MV-4-11 (cell line): ENCODE results near the gene MSANTD2.

Source experiments
- DNase-seq: peaks from one replicate; lab custom pipeline; 2025; lab: John Stamatoyannopoulos, UW

Gene MSANTD2

GRCh38 chr11:124821995-124822730 lies 22.0 kb upstream of the MSANTD2 start:
- no peak for DNase-seq

DNA sequence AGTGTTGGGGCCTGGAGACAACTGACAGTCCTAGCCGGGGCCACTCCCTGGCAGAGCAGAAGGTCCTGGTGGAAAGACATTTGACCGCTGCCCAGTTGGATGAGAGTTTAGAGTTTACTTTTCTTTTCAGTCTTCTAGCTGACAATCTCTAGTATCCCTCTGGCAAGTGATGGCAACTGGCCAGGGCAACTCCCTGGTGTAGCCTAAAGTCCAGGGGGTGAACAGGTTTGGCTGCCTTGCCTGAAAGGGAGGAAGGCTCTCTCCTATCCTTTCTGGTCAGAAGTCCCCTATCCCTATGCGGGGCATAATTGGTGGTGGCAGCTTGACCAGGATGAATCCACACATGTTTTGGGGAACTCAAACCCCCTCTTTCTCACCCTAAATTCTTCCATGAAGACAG lies 16.8 kb upstream of the MSANTD2 start:
- DNase-seq, result no peak

DNA sequence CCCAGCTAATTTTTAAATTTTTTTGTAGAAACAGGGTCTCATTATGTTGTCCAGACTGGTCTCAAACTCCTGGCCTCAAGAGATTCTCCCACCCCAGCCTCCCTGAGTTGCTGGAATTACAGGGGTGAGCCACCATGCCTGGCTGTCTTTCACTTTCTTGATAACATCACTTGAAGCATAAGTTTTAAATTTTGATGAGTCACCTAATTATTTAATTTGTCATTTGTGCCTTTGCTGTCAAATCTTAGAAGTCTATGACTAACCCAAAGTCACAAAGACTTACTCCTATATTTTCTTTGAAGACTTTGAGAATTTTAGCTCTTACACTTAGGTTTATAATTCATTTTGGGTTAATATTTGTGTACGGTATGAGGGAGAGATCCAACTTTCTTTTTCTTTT lies 14.5 kb upstream of the MSANTD2 start:
- DNase-seq, result no peak

GRCh38 chr11:124812876-124813275 lies 12.7 kb upstream of the MSANTD2 start:
- DNase-seq, result no peak

GRCh38 chr11:124811399-124812125 lies 11.4 kb upstream of the MSANTD2 start:
- no peak for DNase-seq

DNA sequence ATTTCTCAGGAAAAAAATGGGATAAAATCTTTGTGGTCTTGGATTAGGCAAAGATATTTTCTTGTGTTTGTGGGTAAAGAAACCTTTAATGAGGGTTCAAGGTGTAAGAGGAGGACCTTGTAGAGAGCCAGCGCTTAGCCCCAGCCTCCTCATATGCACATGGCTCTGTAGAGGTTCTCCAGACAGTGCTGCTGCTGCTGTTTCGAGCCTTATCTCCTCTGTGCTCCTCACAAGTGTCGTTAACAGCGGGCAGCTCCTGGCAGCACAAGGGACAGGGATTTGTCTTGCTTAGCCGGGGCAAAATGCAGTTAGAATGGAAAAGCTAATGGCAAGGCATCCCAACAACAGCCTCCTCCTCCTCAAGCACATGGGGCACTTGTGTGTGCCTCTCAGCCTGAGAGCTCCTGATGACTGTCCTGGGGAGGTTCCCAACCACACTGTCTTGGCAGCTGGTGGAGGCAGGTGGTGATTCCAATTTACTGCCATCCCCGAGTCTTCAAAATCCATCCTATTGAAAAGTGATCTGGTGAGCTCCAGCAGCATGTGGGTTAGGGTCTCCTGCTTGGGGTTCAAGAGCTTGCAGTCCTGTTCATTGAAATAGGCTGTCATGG lies 7.6 kb upstream of the MSANTD2 start:
- no peak for DNase-seq

GRCh38 chr11:124807201-124807600 lies 7.0 kb upstream of the MSANTD2 start:
- no peak for DNase-seq

GRCh38 chr11:124804884-124805283 lies 4.7 kb upstream of the MSANTD2 start:
- no peak for DNase-seq

DNA sequence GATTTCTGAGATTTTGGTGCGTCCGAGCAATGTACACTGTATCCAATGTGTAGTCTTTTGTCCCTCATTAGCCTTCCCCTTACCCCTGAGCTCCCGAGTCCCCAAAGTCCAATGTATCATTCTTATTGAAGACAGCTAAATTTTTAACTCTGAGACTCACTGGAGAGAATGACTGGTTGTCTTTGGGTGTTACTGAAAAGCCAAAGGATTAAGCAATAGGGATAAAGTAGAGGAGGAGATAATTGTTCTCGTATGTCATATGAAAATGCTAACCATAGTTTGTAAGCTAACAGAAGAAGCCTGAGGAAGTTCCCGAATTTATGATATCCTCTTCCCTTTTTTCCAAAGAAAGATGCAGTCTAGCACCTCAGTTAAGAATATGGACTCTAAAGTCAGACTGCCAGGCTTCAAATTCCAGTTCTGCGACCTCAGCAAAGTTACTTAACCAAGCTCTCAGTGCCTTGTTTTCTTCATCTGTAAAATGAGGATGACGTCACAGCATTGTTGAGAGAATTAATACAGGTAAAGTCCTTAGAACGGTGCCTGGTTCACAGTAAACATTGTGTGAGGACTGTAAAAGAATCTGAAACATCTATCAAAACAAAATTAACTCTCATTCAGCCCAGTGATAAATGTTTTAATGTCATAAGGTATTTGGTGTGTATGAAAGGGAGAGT lies 1.6 kb upstream of the MSANTD2 start:
- no peak for DNase-seq

DNA sequence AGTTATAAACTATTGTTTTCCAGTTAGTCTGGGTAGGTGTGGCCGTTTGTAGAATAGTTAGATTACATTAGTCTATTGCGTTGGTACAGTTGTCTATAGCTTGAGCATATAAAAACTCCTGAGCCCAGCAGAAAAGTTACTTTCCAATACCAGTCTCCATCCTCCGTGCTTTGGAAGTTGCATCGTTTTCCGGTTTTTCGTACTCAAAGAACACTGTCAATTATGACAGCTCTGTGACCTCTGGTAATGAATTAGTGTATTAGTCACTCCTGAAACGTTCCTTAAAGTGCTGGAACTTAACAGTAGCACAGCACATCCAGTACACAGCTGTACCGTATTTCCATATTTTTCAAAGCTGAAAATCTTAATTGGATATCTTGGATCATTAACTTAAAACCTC lies 808 bp upstream of the MSANTD2 start:
- peak; percentile 2 for DNase-seq

DNA sequence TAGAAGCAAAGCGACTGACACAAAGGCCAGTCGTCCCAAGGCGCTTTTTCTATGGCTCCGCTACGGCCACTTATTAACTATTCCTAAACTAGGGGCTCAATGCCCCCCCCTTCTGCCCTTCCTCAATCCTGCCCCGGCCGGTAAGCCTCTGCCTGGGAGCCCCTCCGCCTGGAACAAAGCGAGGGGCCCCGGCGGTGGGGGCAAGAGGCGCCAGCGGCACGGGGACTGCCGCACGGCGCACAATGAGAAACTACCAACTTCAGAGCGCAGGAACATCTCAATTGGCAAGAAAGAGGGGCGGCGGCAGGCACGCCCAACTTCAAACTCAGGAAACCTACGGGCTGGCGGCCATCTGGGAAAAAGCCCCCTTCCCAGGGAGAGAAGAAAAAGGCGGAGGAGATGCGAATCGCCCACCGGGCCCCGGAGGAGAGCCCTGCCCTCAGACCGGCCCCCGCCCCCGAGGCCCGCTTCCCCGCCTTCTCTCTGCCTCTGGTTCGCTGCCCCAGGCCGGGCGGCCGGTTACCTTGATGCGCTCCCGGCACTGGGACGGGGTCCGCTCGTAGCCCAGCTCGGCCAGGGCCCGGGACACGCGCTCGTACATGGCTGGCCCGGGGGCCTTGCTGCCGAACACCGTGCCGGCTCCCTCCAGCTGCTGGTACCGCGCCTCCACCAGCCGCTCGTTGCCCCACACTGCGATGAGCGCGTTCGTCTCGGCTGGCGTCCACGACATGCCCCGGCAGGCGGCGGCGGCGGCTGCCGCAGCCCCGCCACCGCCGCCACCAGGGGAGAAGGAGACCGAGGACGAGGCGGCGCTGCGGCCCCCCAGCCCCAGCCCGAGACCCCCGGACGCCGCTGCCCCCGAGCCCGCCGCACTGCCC lies 619 bp downstream of the MSANTD2 start:
- no peak for DNase-seq

- DNase-seq, result no peak
Observed at GRCh38 chr11:124798991-124799347, 1.2 kb downstream of the MSANTD2 start.

DNA sequence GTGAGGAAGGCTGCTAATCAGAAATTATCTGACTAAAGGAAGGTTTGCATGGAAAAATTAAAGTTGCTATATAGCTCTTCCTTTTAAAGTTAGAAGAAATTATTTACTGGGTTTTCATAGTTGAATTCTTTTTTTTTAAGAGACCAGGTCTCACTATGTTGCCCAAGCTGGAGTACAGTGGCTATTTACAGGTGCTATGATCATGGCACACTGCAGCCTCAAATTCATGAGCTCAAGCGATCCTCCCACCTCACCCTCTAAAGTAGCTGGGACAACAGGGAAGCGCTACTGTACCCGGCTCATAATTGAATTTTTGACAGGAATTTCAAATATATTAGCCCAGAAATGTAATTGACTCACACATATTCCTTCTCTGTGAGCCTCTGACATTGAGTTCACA lies 3.9 kb downstream of the MSANTD2 start:
- no peak for DNase-seq

GRCh38 chr11:124793466-124794278 lies 6.5 kb downstream of the MSANTD2 start:
- peak; percentile 62 for DNase-seq

DNA sequence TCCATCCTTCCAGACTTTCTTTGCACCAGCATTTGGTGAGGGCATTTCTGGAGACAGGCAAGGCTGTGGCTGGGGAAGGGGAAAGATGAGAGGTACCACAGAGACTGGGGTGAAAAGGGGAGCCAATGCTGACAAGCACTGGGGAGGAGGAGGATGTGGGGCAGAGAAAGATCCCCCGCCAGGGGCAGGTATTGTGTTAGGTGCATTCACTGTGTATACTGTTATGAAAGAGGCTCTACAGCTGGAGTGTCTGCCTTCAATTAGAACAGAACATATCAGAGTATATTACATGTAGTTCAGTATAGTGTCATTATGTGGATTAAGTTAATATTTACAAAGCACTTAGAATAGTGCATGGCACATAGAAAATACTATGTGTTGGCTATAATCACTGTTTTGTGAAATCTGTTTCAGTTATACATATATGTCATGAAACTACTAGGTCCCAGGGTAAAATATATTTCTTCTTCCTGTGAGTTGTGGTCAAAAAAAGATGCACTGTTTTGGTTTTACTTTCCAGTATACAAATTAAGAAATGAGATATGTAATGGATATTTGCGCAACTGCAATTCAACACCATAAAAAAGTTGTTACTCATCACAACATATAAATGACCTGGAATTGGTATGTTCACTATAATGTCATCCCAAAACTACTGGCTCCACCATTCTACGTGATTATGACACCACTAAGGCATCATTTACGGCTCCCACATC lies 8.4 kb downstream of the MSANTD2 start:
- peak; percentile 55 for DNase-seq

- no peak for DNase-seq
Observed at GRCh38 chr11:124788521-124788920, 11.7 kb downstream of the MSANTD2 start.

DNA sequence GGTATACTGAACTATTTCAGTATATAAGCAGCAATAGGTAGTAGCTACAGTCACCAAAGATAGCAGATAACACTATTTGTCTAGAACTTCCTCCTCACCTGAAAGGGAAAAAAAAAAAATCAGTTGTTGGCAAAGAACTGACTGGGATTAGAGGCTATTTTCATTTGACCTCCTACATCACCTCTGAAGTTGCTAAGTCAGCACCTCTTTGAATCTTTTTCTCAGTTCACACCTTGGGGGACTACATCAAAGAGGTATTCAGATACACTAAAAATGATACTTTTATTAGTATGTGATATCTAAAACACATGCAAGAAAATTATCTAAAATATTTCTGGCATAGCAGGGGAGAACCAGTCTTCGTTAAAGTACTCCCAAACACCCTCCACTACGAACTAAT lies 16.2 kb downstream of the MSANTD2 start:
- no peak for DNase-seq

GRCh38 chr11:124783002-124783401 lies 17.2 kb downstream of the MSANTD2 start:
- DNase-seq, result no peak

- DNase-seq, result no peak
Observed at GRCh38 chr11:124779568-124779967, 20.6 kb downstream of the MSANTD2 start.

GRCh38 chr11:124778281-124778680 lies 21.9 kb downstream of the MSANTD2 start:
- no peak for DNase-seq
